Nephron (organoid): ENCODE measurements around the gene SLCO1A2.

Experiments
- H3K27ac Mint-ChIP-seq, 3 experiments: 2 replicates each; pipeline ENCODE4 v1.8.0; 2020; ENCODE audit warnings: mixed read lengths in 3 of 3, mild to moderate bottlenecking in 2 of 3, moderate library complexity in 1 of 3
- H3K27me3 Mint-ChIP-seq: 2 replicates; pipeline ENCODE4 v1.8.0; 2021; ENCODE audit warnings: low read depth, mild to moderate bottlenecking, moderate library complexity, mixed read lengths
- H3K36me3 Mint-ChIP-seq: 2 replicates; pipeline ENCODE4 v1.8.0; 2020; ENCODE audit warnings: low read depth, mixed read lengths
- H3K4me1 Mint-ChIP-seq: 2 replicates; pipeline ENCODE4 v1.8.0; 2020; ENCODE audit warnings: mixed read lengths
- H3K4me3 Mint-ChIP-seq, 3 experiments: 2 replicates each; pipeline ENCODE4 v1.8.0; 2020; ENCODE audit warnings: mild to moderate bottlenecking in 3 of 3, mixed read lengths in 3 of 3, moderate library complexity in 2 of 3
- H3K9me3 Mint-ChIP-seq: 2 replicates; pipeline ENCODE4 v1.8.0; 2020; ENCODE audit warnings: mixed read lengths
- TF ChIP-seq, protein P1 (sequence below), 3 experiments: fragments of 200-600 bp; sonication (generic); IDR thresholded peaks; one replicate each; pipeline ENCODE4 v1.5.0; 2021; ENCODE audit warnings: antibody characterized with exemption in 3 of 3; ENCODE audit not compliant: unreplicated experiment in 3 of 3

Gene SLCO1A2

DNA sequence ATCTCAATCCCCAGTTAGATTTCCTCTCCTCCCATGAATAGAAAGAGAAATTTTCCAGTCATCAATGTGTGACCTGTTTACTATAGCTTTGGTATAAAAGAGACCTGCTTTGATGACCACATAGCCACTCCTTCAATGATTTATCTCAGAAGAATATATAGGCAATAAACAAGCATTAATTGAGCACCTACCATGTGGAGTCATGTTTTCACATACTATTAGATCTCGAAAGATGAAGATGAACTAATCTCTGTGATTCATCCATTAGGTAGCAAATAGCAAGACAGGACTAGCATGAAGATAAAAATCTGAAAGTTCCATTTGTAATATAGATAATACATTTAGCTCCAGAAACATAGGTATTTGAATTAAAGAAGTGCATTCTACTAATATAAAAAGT is 40.5 kb downstream of the SLCO1A2 start:
- no peaks in the 10 kb centered on the region for H3K27me3 Mint-ChIP-seq
- no peaks in the 10 kb centered on the region for H3K4me1 Mint-ChIP-seq
- H3K36me3 Mint-ChIP-seq: no peaks in the 10 kb centered on the region
- no peak overlapping the region for H3K27ac Mint-ChIP-seq
- H3K4me3 Mint-ChIP-seq: no peak overlapping the region
- H3K9me3 Mint-ChIP-seq: no peaks in the 10 kb centered on the region
- TF ChIP-seq, protein P1, sequence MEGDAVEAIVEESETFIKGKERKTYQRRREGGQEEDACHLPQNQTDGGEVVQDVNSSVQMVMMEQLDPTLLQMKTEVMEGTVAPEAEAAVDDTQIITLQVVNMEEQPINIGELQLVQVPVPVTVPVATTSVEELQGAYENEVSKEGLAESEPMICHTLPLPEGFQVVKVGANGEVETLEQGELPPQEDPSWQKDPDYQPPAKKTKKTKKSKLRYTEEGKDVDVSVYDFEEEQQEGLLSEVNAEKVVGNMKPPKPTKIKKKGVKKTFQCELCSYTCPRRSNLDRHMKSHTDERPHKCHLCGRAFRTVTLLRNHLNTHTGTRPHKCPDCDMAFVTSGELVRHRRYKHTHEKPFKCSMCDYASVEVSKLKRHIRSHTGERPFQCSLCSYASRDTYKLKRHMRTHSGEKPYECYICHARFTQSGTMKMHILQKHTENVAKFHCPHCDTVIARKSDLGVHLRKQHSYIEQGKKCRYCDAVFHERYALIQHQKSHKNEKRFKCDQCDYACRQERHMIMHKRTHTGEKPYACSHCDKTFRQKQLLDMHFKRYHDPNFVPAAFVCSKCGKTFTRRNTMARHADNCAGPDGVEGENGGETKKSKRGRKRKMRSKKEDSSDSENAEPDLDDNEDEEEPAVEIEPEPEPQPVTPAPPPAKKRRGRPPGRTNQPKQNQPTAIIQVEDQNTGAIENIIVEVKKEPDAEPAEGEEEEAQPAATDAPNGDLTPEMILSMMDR (IDR thresholded peaks at IDR 0.05; ENCODE audit: unreplicated experiment in 3 of 3): no peak

DNA sequence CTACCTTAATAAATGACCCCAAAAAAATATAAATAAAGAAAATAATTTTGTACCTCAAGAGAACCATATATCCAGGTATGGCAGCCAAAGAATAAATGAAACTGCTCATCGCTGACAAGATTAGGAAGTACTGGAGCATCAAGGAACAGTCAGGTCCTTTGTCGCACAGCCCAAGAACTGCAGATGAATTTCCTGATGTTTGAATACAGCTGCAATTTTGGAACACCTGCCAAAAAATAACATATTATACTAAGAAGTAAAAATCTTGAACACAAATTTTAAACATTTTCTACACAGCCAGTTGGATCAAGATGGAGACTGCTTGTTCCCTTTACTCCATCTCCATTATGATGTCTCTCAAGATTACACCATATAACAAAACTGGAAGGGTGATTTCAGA is 42.6 kb downstream of the SLCO1A2 start:
- Mint-ChIP-seq H3K4me1 (no peaks in the 10 kb centered on the region), H3K27ac (no peak overlapping the region), H3K9me3 (no peaks in the 10 kb centered on the region), H3K4me3 (no peak overlapping the region), H3K27me3 (no peaks in the 10 kb centered on the region), H3K36me3 (no peaks in the 10 kb centered on the region)
- TF ChIP-seq, protein P1 (IDR thresholded peaks at IDR 0.05; ENCODE audit: unreplicated experiment in 3 of 3): no peak

DNA sequence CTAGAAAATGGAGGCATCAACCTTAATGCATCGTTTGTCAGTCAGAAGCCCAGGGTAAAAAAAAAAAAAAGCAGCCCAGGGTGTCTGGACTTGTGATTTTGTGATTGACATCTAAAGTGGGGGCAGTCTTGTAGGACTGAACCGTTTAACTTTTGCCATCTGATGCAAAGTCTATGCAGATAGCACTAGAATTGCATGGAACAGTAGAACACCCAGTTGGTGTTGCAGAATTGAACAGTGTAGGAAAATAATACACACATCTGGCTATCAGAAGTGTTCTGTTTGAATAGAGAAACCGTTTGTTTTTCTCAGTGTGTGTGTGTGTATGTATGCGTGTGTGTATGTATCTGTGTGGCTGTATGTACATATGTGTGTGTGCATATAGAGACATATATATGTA is 45.0 kb downstream of the SLCO1A2 start:
- no peaks in the 10 kb centered on the region for H3K36me3 Mint-ChIP-seq
- no peaks in the 10 kb centered on the region for H3K27me3 Mint-ChIP-seq
- peaks cover 2% of the 10 kb centered on the region for H3K9me3 Mint-ChIP-seq
- H3K27ac Mint-ChIP-seq: no peak overlapping the region
- no peaks in the 10 kb centered on the region for H3K4me1 Mint-ChIP-seq
- no peak overlapping the region for H3K4me3 Mint-ChIP-seq
- TF ChIP-seq, protein P1 (IDR thresholded peaks at IDR 0.05; ENCODE audit: unreplicated experiment in 3 of 3): no peak

DNA sequence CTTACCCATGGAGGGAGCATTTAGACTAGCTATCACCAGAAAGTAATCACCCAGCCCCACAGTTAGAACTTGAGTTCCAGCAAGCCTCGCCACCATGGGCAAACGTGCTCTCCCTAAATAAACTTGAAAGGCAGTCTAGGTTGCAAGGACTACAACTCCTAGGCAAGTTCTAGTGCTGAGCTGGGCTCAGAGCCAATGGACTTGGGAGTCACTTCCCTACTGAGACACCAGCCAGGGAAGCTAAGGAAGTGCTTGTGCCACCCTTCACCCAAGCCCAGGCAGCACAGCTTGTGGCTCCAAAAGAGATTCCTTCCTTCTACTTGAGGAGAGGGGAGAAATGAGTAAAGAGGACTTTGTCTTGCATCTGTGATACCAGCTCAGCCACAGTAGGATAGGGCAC is 57.9 kb downstream of the SLCO1A2 start:
- Mint-ChIP-seq H3K4me3 (no peak overlapping the region), H3K9me3 (peaks cover 3% of the 10 kb centered on the region), H3K27me3 (no peaks in the 10 kb centered on the region), H3K36me3 (no peaks in the 10 kb centered on the region), H3K27ac (no peak overlapping the region), H3K4me1 (no peaks in the 10 kb centered on the region)
- TF ChIP-seq, protein P1 (IDR thresholded peaks at IDR 0.05; ENCODE audit: unreplicated experiment in 3 of 3): no peak

DNA sequence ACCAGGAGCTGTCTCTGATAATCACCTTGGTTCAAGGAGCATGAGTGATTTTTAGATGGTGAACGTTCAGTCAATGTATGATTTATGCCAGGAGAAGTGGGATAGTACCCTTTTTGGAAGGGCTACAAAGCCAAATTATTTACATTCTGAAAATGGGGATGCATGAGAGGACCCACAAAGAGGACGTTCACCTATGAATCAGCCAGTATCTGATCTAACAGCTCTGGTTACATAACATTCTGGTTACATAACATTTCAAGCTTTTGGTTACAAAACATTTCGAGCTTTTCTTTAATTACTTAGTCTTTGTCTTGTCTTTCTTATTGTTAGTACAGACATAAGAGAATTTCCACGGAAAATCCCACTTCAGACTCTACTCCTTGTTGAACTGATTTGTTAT is 68.8 kb downstream of the SLCO1A2 start:
- Mint-ChIP-seq H3K27me3 (no peaks in the 10 kb centered on the region), H3K36me3 (no peaks in the 10 kb centered on the region), H3K9me3 (peaks cover 4% of the 10 kb centered on the region), H3K27ac (no peak overlapping the region), H3K4me1 (no peaks in the 10 kb centered on the region), H3K4me3 (no peak overlapping the region)
- TF ChIP-seq, protein P1 (IDR thresholded peaks at IDR 0.05; ENCODE audit: unreplicated experiment in 3 of 3): no peak

DNA sequence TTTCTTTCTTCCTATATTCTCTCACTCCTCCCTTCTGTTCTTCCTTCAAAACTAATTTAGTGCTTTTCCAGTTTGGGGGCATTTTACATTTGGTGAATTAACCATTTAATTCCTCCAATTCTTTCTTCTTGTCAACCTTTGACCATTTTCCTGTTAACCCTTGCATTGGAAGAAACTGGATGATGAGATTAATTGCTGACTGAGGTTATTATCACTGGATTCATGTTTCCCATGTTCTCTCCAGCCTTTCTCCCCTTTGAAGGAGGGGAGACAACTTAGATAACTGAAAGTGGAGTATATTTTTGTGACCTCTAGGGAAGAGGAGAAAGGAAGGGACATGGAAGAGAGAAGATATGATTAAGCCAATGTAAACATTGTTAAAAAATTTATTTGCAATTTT is 70.5 kb downstream of the SLCO1A2 start:
- no peaks in the 10 kb centered on the region for H3K4me1 Mint-ChIP-seq
- H3K27ac Mint-ChIP-seq: no peak overlapping the region
- no peaks in the 10 kb centered on the region for H3K27me3 Mint-ChIP-seq
- peaks cover 6% of the 10 kb centered on the region for H3K9me3 Mint-ChIP-seq
- H3K36me3 Mint-ChIP-seq: no peaks in the 10 kb centered on the region
- TF ChIP-seq, protein P1 (IDR thresholded peaks at IDR 0.05; ENCODE audit: unreplicated experiment in 3 of 3): no peak
- no peak overlapping the region for H3K4me3 Mint-ChIP-seq
